AG04449 (cell line): Measurements from ENCODE around the gene SUCLG2.
"Not testable (repeated sequence)": the region's sequence is repeated elsewhere in the genome, so short reads cannot be mapped to it uniquely, and the experiment has no call there.

Source experiments
- CTCF ChIA-PET: fragments of 350-600 bp; formaldehyde crosslinking; extraction: SDS; loops from one replicate; lab custom pipeline; 2021; ENCODE audit warnings: antibody characterized with exemption; lab: Yijun Ruan, JAX
- POLR2A ChIA-PET: fragments of 400-600, 350-600 bp; formaldehyde crosslinking; extraction: SDS; loops from one replicate; lab custom pipeline; 2020; ENCODE audit warnings: antibody characterized with exemption, inconsistent platforms; lab: Yijun Ruan, JAX
- DNase-seq: peaks from one replicate; pipeline ENCODE4 v3.0.0-alpha.2; 2010; ENCODE audit warnings: low read depth, low spot score
- H3K4me3 ChIP-seq: 2 replicates; pipeline ENCODE4 v1.5.1; 2011; ENCODE audit warnings: low read depth, mild to moderate bottlenecking, control low read depth, low read length
- TF ChIP-seq, protein P1 (sequence below): IDR thresholded peaks from one replicate; pipeline ENCODE4 v1.5.1; 2011; ENCODE audit warnings: mild to moderate bottlenecking, moderate library complexity, low read length, control low read depth, inconsistent platforms; ENCODE audit not compliant: insufficient read depth; ENCODE audit errors: missing control alignments

Gene SUCLG2

DNA sequence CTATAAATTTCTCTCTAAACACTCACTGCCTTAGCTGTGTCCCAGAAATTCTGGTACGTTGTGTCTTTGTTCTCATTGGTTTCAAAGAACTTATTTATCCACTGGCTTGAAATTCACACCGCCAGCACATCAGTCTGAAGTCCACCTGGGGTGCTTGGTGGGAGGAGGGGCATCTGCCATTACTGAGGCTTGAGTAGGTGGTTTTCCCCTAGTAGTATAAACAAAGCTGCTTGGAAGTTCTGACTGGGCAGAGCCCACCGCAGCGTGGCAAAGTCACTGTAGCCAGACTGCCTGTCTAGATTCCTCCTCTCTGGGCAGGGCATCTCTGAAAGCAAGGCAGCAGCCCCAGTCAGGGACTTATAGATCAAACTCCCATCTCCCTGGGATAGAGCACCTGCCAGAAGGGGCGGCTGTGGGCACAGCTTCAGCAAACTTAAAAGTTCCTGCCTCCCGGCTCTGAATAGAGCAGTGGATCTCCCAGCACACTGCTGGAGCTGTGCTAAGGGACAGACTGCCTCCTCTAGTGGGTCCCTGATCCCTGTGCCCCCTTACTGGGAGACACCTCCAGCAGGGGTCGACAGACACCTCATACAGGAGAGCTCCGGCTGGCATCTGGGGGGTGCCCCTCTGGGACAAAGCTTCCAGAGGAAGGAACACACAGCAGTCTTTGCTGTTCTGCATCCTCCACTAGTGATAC, 114.1 kb downstream of the SUCLG2 start:
- POLR2A ChIA-PET = no interaction called here
- TF ChIP-seq, protein P1, sequence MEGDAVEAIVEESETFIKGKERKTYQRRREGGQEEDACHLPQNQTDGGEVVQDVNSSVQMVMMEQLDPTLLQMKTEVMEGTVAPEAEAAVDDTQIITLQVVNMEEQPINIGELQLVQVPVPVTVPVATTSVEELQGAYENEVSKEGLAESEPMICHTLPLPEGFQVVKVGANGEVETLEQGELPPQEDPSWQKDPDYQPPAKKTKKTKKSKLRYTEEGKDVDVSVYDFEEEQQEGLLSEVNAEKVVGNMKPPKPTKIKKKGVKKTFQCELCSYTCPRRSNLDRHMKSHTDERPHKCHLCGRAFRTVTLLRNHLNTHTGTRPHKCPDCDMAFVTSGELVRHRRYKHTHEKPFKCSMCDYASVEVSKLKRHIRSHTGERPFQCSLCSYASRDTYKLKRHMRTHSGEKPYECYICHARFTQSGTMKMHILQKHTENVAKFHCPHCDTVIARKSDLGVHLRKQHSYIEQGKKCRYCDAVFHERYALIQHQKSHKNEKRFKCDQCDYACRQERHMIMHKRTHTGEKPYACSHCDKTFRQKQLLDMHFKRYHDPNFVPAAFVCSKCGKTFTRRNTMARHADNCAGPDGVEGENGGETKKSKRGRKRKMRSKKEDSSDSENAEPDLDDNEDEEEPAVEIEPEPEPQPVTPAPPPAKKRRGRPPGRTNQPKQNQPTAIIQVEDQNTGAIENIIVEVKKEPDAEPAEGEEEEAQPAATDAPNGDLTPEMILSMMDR = no peak
- no peak overlapping the region for H3K4me3 ChIP-seq
- CTCF ChIA-PET = no interaction called here
- no peak for DNase-seq

DNA sequence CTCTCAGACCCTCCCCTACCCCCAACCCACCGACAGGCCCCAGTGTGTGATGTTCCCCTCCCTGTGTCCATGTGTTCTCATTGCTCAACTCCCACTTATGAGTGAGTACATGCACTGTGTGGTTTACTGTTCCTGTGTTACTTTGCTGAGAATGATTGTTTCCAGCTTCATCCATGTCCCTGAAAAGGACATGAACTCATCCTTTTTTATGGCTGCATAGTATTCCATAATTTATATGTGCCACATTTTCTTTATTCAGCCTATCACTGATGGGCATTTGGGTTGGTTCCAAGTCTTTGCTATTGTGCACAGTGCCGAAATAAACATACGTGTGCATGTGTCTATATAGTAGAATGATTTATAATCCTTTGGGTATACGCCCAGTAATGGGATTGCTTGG, 117.2 kb downstream of the SUCLG2 start:
- DNase-seq, H3K4me3 ChIP-seq, POLR2A ChIA-PET, CTCF ChIA-PET: not testable (repeated sequence)

DNA sequence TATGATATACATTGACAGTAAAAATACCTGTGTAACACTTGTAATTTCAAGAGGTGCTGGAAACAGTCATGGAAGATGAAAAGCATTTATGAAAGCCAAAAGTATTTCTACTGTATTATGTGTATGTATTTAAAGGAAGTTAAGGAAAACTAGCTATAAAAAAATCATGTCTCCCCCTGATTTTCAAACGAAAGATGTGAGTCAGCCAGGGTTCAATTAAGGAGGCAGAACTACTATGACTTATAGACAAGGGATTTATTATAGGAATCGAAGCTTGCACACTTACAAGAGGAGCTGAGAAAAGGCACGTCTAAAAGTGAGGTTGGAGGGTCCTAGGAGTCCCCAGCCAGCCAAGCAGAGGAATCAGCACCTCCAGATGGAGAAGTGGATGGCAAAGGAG, 119.4 kb downstream of the SUCLG2 start:
- POLR2A ChIA-PET = no interaction called here
- no peak for DNase-seq
- CTCF ChIA-PET = no interaction called here
- no peak overlapping the region for H3K4me3 ChIP-seq
- TF ChIP-seq, protein P1 = no peak

DNA sequence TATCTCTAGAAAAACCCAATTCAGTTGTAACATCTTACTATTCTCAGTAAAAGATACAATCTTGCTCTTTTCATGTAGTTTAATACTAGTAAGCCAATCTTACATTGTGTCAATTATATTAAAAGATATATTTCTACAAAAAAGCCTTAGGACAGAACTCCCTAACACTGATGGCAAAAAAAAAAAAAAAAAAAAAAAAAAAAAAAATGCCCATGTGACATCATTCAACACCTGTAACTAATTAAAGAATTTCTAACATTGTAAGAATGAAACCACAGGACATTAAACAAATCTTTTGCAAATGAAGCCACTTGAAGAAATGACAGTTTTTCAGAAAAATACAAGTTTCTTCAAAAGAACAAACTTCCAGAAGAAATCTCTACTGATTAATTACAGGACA, 119.8 kb downstream of the SUCLG2 start:
- H3K4me3 ChIP-seq = no peak overlapping the region
- CTCF ChIA-PET = no interaction called here
- TF ChIP-seq, protein P1 = no peak
- POLR2A ChIA-PET = no interaction called here
- DNase-seq = no peak

DNA sequence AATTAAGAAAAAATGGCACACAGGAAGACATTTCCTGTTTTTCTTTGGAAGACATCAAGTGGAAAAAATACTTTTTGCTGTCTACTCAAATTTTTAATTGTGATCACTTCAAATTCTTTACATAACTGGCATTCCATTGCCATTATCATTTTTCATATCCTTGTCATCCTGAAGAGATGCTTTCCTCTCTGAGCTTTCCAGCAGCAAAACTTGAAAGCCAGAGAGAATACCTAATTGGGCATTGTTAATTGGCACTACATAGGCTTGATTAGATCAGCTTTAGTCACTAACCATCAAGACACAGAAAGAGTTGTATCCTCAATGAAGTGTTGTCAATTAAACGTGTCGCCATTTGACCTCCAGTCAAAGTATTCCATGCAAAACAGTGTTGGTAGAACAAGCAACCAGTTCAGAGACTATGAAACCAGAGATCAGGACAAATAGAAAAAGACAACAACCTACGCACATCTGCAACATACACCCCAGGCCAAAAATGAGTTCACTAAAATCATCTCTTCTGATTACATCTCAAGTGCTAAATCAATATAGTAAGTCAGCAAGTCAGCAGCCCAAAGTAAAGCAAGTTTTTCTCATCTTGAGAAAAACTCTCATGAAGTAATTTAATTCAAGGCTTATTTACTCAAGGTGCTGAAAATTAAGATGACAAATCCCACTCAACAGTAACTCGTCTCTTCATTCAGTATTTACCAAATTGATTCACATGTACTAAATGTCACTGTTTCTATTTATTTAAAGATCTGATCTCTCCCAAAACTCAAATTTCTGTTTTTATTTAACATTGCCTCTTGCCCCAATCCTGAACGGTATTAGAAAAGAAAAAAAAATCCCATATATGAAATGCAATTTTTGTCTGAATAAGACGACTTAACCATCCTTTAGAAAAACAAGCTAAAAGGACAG, 123.0 kb downstream of the SUCLG2 start:
- no peak overlapping the region for H3K4me3 ChIP-seq
- DNase-seq = no peak
- TF ChIP-seq, protein P1 = no peak
- ChIA-PET CTCF (interaction anchor here (1.4 kb wide), 1 partner anchor 147 kb away, joined by 5 read pairs; no protein-coding TSS in a partner anchor), POLR2A (no interaction called here)

DNA sequence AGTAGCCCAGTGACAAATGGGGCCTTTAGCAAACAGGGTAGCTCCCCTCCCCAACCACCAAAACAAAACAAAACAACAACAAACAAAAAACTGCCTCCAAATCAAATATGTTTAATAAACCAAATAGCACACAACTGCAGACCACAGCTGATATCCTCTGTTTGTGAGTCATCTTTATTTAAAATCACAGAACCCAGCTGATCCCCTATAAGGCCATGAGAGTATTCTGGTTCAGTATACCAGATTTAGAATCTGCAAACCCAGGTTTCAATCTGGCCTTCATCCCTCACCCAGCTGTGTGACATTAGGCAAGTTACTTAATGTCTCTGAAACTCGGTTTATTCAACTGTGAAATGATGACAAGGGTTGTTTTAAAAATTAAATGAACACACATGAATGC, 124.5 kb downstream of the SUCLG2 start:
- no peak overlapping the region for H3K4me3 ChIP-seq
- DNase-seq = no peak
- ChIA-PET CTCF (interaction anchor here (1.0 to 1.4 kb wide), 2 partner anchors 9 to 145 kb away, joined by 3 to 5 read pairs; no protein-coding TSS in a partner anchor), POLR2A (no interaction called here)
- TF ChIP-seq, protein P1 = no peak
